Measurements from ENCODE around the gene MPG. TPM values are rescaled to one million over a fixed set of nuclear protein-coding genes. Genes with fewer than 3 reads are reported as not detected.

The MPG gene
- total and polyA plus RNA-seq, 2 of the 8 experiments (the other 6 are each of a cell fraction or from before 2014, with no cell fraction given) = 37.6 to 83.7 TPM

GRCh38 chr16:75580-76501 is 2.2 kb upstream of the MPG start:
- H3K23ac ChIP-seq (ENCODE audit: insufficient read length) = no peak overlapping the region
- H2BK20ac ChIP-seq (ENCODE audit: low read length) = peak overlapping the region; percentile 80; the same call in 1 of the 2 replicates
- no peak overlapping the region for H2BK120ac ChIP-seq (replicated peaks; ENCODE audit: low read depth, low read length)
- H3K79me1 ChIP-seq (ENCODE audit: low read depth, low read length) = no peaks in the 10 kb centered on the region
- H2BK5ac ChIP-seq (ENCODE audit: low read depth, low read length) = peak overlapping the region; percentile 48; the same call in 1 of the 2 replicates
- H3K56ac ChIP-seq (replicated peaks; ENCODE audit: insufficient read length, low read depth, low read length) = no peak overlapping the region
- H2BK12ac ChIP-seq (ENCODE audit: low read depth, low read length) = peak overlapping the region; percentile 90; the same call in 1 of the 2 replicates
- peaks cover 0 to 2% (median 0%) of the 10 kb centered on the region in 4 experiments; a peak in 1 of 8 replicates for H3K36me3 ChIP-seq (ENCODE audit: control insufficient read depth in 2 of 4, insufficient read depth in 4 of 4, low read length in 3 of 4)
- CTCF ChIA-PET (ENCODE audit: partially characterized antibody) = interaction anchor here (0.5 to 25.7 kb wide), 6 partner anchors 10 to 286 kb away, joined by 3 to 856 read pairs (median 12); partner anchors contain the start of genes MPG and RHBDF1
- no peak overlapping the region for H4K5ac ChIP-seq (ENCODE audit: insufficient read length, low read depth, low read length)
- POLR2A ChIA-PET (ENCODE audit: partially characterized antibody) = interaction anchor here (0.6 to 16.6 kb wide), 11 partner anchors 7 to 147 kb away, joined by 3 to 153 read pairs (median 4); partner anchors contain the start of genes POLR3K and SNRNP25
- H3K4me3 ChIP-seq (ENCODE audit: extremely low read depth in 1 of 4, insufficient read depth in 2 of 4, low read depth in 3 of 4, low read length in 4 of 4) = no peak overlapping the region
- H2AFZ ChIP-seq (ENCODE audit: low read length) = no peak overlapping the region
- peak overlapping the region; percentile 25 for H4K91ac ChIP-seq (replicated peaks; ENCODE audit: insufficient read length, low read length)
- H3K14ac ChIP-seq (ENCODE audit: insufficient read length) = no peak overlapping the region
- DNase-seq (ENCODE audit: low read depth in 1 of 2, low spot score in 2 of 2) (no peak), FAIRE-seq (no peak)
- 0 out of 4 replicates have a peak, but pooled peaks cover 0 to under 1% of the 10 kb centered on the region in 2 experiments for H3K79me2 ChIP-seq (ENCODE audit: control insufficient read depth in 1 of 2, insufficient read depth in 2 of 2, low read length in 2 of 2)
- no peak overlapping the region for H3K9ac ChIP-seq (replicated peaks in 1 of 4; ENCODE audit: extremely low read depth in 1 of 4, low read depth in 3 of 4, low read length in 3 of 4)
- peaks cover 0 to 5% of the 10 kb centered on the region in 2 experiments for H4K20me1 ChIP-seq (replicated peaks in 1 of 2; ENCODE audit: control insufficient read depth in 1 of 2, insufficient read depth in 2 of 2, low read length in 2 of 2)
- H3K23me2 ChIP-seq (ENCODE audit: low read depth, low read length) = peaks cover 24% of the 10 kb centered on the region; the same call in 1 of the 2 replicates
- 0 out of 4 replicates have a peak overlapping the region, but pooled peaks of 1 of the 2 experiments have one; percentile 9 for H3K4me2 ChIP-seq (ENCODE audit: insufficient read depth in 1 of 2, low read depth in 2 of 2, low read length in 2 of 2)
- H2BK15ac ChIP-seq (ENCODE audit: low read length) = 0 out of 2 replicates have a peak overlapping the region, but pooled peaks have one; percentile 81
- H3K27ac ChIP-seq (ENCODE audit: low read depth, low read length) = no peak overlapping the region
- 81% methylated on average over 8 of the region's 11 CpGs; no CpG with 5 or more reads in 1 of the 2 experiments for WGBS, 2 experiments (ENCODE audit: extremely low coverage in 1 of 2, insufficient coverage in 1 of 2, insufficient read length in 1 of 2, insufficient replicate concordance in 2 of 2, low coverage in 1 of 2, low lambda C conversion rate in 2 of 2, missing lambda C conversion rate in 1 of 2)
- peaks cover 8 to 64% (median 48%) of the 10 kb centered on the region in 4 experiments for H3K4me1 ChIP-seq (replicated peaks in 1 of 4; ENCODE audit: control insufficient read depth in 3 of 4, insufficient read depth in 4 of 4, low read length in 3 of 4)
- no peak overlapping the region for H3K4ac ChIP-seq (replicated peaks; ENCODE audit: insufficient read length, low read depth, low read length)
- no peaks in the 10 kb centered on the region for H3K9me3 ChIP-seq (ENCODE audit: insufficient read depth in 2 of 2, low read depth in 1 of 2, low read length in 1 of 2)
- no peak overlapping the region for H2AK5ac ChIP-seq (ENCODE audit: low read depth, low read length)
- peaks cover 0 to 4% (median 3%) of the 10 kb centered on the region in 4 experiments; a peak in 3 of 7 replicates for H3K27me3 ChIP-seq (replicated peaks in 1 of 4; ENCODE audit: control insufficient read depth in 3 of 4, extremely low read depth in 1 of 4, insufficient read depth in 3 of 4, low read length in 3 of 4)
- H4K8ac ChIP-seq (ENCODE audit: extremely low read depth, insufficient read depth, low read length) = peak overlapping the region; percentile 12
- peak overlapping the region; percentile 51; the same call in 1 of the 2 replicates for H3K18ac ChIP-seq (ENCODE audit: extremely low read depth, low read length)
- peak; percentile 32 to 47 for TF ChIP-seq RAD21 (IDR thresholded peaks at IDR 0.05 in 1 of 2, conservative IDR thresholded peaks at IDR 0.05 in 1 of 2; ENCODE audit: low read depth in 2 of 2, low read length in 2 of 2)
- TF ChIP-seq CEBPB (IDR thresholded peaks at IDR 0.05; ENCODE audit: low read depth, low read length) = peak; percentile 100
- TF ChIP-seq SRF (IDR thresholded peaks at IDR 0.05; ENCODE audit: low read depth, low read length) = no peak
- 0 out of 3 replicates have a peak, but pooled peaks of 1 of the 2 experiments have one; percentile 29 for TF ChIP-seq POLR2A (IDR thresholded peaks at IDR 0.05; ENCODE audit: control extremely low read depth in 1 of 2, low read depth in 2 of 2, low read length in 2 of 2)
- no peak for TF ChIP-seq KDM4A (IDR thresholded peaks at IDR 0.05; ENCODE audit: low read depth, low read length, severe bottlenecking)
- TF ChIP-seq EZH2 (IDR thresholded peaks at IDR 0.05; ENCODE audit: low read depth, low read length, severe bottlenecking) = no peak
- no peak for TF ChIP-seq KDM1A (IDR thresholded peaks at IDR 0.05; ENCODE audit: borderline replicate concordance, low read length)
- TF ChIP-seq GABPA (IDR thresholded peaks at IDR 0.05; ENCODE audit: borderline replicate concordance, insufficient read depth, low read length) = no peak
- TF ChIP-seq ZNF274 (IDR thresholded peaks at IDR 0.05; ENCODE audit: borderline replicate concordance, extremely low read depth, low read length) = no peak
- TF ChIP-seq RXRA (IDR thresholded peaks at IDR 0.05; ENCODE audit: insufficient read depth, low read depth, low read length) = no peak

All from H1 (cell line).